T-helper 2 cell treated with Interferon-gamma antibody and Interleukin-4, amounts not matched to agents 5 μg/mL and 100 μg/mL, for 36 hours (primary cell): ENCODE results near the gene MROH7.

Source experiments
- DNase-seq: peaks from one replicate; pipeline ENCODE4 v3.0.0; 2021; ENCODE audit warnings: low spot score
- H3K27ac Mint-ChIP-seq: one replicate; pipeline ENCODE4 v1.8.0; 2021; ENCODE audit warnings: mild to moderate bottlenecking, mixed read lengths
- H3K27me3 Mint-ChIP-seq: one replicate; pipeline ENCODE4 v1.8.0; 2021; ENCODE audit warnings: low read depth, mixed read lengths
- H3K36me3 Mint-ChIP-seq: one replicate; pipeline ENCODE4 v1.8.0; 2021; ENCODE audit warnings: low read depth, mixed read lengths
- H3K4me1 Mint-ChIP-seq: one replicate; pipeline ENCODE4 v1.8.0; 2021; ENCODE audit warnings: low read depth, mixed read lengths
- H3K4me3 Mint-ChIP-seq: one replicate; pipeline ENCODE4 v1.8.0; 2022; ENCODE audit warnings: mild to moderate bottlenecking, moderate library complexity, mixed read lengths
- H3K9me3 Mint-ChIP-seq: one replicate; pipeline ENCODE4 v1.8.0; 2021; ENCODE audit warnings: mixed read lengths

Gene MROH7

GRCh38 chr1:54736685-54737084 is 95.1 kb downstream of the MROH7 start:
- no peaks in the 10 kb centered on the region for H3K4me1 Mint-ChIP-seq
- no peaks in the 10 kb centered on the region for H3K9me3 Mint-ChIP-seq
- H3K27ac Mint-ChIP-seq: no peak overlapping the region
- H3K27me3 Mint-ChIP-seq: no peaks in the 10 kb centered on the region
- DNase-seq: no peak
- peaks cover 41% of the 10 kb centered on the region for H3K36me3 Mint-ChIP-seq
- no peak overlapping the region for H3K4me3 Mint-ChIP-seq

GRCh38 chr1:54738244-54738643 is 96.7 kb downstream of the MROH7 start:
- H3K27me3 Mint-ChIP-seq: no peaks in the 10 kb centered on the region
- no peak overlapping the region for H3K4me3 Mint-ChIP-seq
- no peak overlapping the region for H3K27ac Mint-ChIP-seq
- H3K36me3 Mint-ChIP-seq: peaks cover 42% of the 10 kb centered on the region
- H3K9me3 Mint-ChIP-seq: no peaks in the 10 kb centered on the region
- no peak for DNase-seq
- H3K4me1 Mint-ChIP-seq: no peaks in the 10 kb centered on the region

- H3K36me3 Mint-ChIP-seq: peaks cover 28% of the 10 kb centered on the region
- no peaks in the 10 kb centered on the region for H3K4me1 Mint-ChIP-seq
- no peaks in the 10 kb centered on the region for H3K27me3 Mint-ChIP-seq
- no peak for DNase-seq
- no peak overlapping the region for H3K27ac Mint-ChIP-seq
- H3K9me3 Mint-ChIP-seq: no peaks in the 10 kb centered on the region
- H3K4me3 Mint-ChIP-seq: no peak overlapping the region
These were observed 99.9 kb downstream of the MROH7 start for GRCh38 chr1:54741531-54741930.

GRCh38 chr1:54742282-54742681 is 100.7 kb downstream of the MROH7 start:
- H3K9me3 Mint-ChIP-seq: no peaks in the 10 kb centered on the region
- no peak overlapping the region for H3K27ac Mint-ChIP-seq
- H3K36me3 Mint-ChIP-seq: peaks cover 22% of the 10 kb centered on the region
- DNase-seq: no peak
- H3K4me1 Mint-ChIP-seq: no peaks in the 10 kb centered on the region
- H3K4me3 Mint-ChIP-seq: no peak overlapping the region
- no peaks in the 10 kb centered on the region for H3K27me3 Mint-ChIP-seq

GRCh38 chr1:54743416-54744226 is 102.0 kb downstream of the MROH7 start:
- Mint-ChIP-seq H3K9me3 (no peaks in the 10 kb centered on the region), H3K36me3 (peaks cover 14% of the 10 kb centered on the region), H3K4me3 (no peak overlapping the region), H3K27me3 (no peaks in the 10 kb centered on the region), H3K27ac (no peak overlapping the region), H3K4me1 (no peaks in the 10 kb centered on the region)
- no peak for DNase-seq

- H3K9me3 Mint-ChIP-seq: no peaks in the 10 kb centered on the region
- H3K27ac Mint-ChIP-seq: no peak overlapping the region
- H3K4me1 Mint-ChIP-seq: no peaks in the 10 kb centered on the region
- DNase-seq: no peak
- no peaks in the 10 kb centered on the region for H3K27me3 Mint-ChIP-seq
- no peak overlapping the region for H3K4me3 Mint-ChIP-seq
- peaks cover 11% of the 10 kb centered on the region for H3K36me3 Mint-ChIP-seq
These were observed 103.1 kb downstream of the MROH7 start for GRCh38 chr1:54744696-54745095.

GRCh38 chr1:54745274-54745673 is 103.7 kb downstream of the MROH7 start:
- H3K36me3 Mint-ChIP-seq: peaks cover 8% of the 10 kb centered on the region
- no peak overlapping the region for H3K27ac Mint-ChIP-seq

GRCh38 chr1:54745864-54746263 is 104.3 kb downstream of the MROH7 start:
- no peak overlapping the region for H3K4me3 Mint-ChIP-seq
- no peak overlapping the region for H3K27ac Mint-ChIP-seq
- no peaks in the 10 kb centered on the region for H3K27me3 Mint-ChIP-seq
- H3K36me3 Mint-ChIP-seq: peaks cover 8% of the 10 kb centered on the region
- no peaks in the 10 kb centered on the region for H3K4me1 Mint-ChIP-seq
- DNase-seq: no peak
- H3K9me3 Mint-ChIP-seq: no peaks in the 10 kb centered on the region

More at GRCh38 chr1:54745274-54745673, 103.7 kb downstream of the MROH7 start:
- Mint-ChIP-seq H3K4me1 (no peaks in the 10 kb centered on the region), H3K9me3 (no peaks in the 10 kb centered on the region), H3K27me3 (no peaks in the 10 kb centered on the region), H3K4me3 (no peak overlapping the region)
- DNase-seq: no peak

- no peak overlapping the region for H3K4me3 Mint-ChIP-seq
- H3K4me1 Mint-ChIP-seq: no peaks in the 10 kb centered on the region
- H3K27me3 Mint-ChIP-seq: no peaks in the 10 kb centered on the region
- no peaks in the 10 kb centered on the region for H3K9me3 Mint-ChIP-seq
- DNase-seq: no peak
- H3K27ac Mint-ChIP-seq: no peak overlapping the region
- no peaks in the 10 kb centered on the region for H3K36me3 Mint-ChIP-seq
These were observed 106.7 kb downstream of the MROH7 start for GRCh38 chr1:54748094-54748835.

GRCh38 chr1:54750596-54750995 is 109.0 kb downstream of the MROH7 start:
- DNase-seq: no peak
- Mint-ChIP-seq H3K4me3 (no peak overlapping the region), H3K4me1 (no peaks in the 10 kb centered on the region), H3K36me3 (no peaks in the 10 kb centered on the region), H3K27ac (no peak overlapping the region), H3K27me3 (no peaks in the 10 kb centered on the region), H3K9me3 (no peaks in the 10 kb centered on the region)

- DNase-seq: no peak
- Mint-ChIP-seq H3K27ac (no peak overlapping the region), H3K36me3 (peaks cover 2% of the 10 kb centered on the region)
These were observed 109.8 kb downstream of the MROH7 start for GRCh38 chr1:54751426-54751825.

GRCh38 chr1:54754045-54754444 is 112.5 kb downstream of the MROH7 start:
- Mint-ChIP-seq H3K27me3 (no peaks in the 10 kb centered on the region), H3K36me3 (peaks cover 4% of the 10 kb centered on the region), H3K27ac (no peak overlapping the region), H3K4me1 (no peaks in the 10 kb centered on the region), H3K9me3 (no peaks in the 10 kb centered on the region), H3K4me3 (no peak overlapping the region)
- DNase-seq: no peak

More at GRCh38 chr1:54751426-54751825, 109.8 kb downstream of the MROH7 start:
- no peaks in the 10 kb centered on the region for H3K4me1 Mint-ChIP-seq
- H3K9me3 Mint-ChIP-seq: no peaks in the 10 kb centered on the region
- no peaks in the 10 kb centered on the region for H3K27me3 Mint-ChIP-seq
- H3K4me3 Mint-ChIP-seq: no peak overlapping the region

GRCh38 chr1:54754486-54755285 is 113.1 kb downstream of the MROH7 start:
- no peak for DNase-seq
- Mint-ChIP-seq H3K4me3 (no peak overlapping the region), H3K4me1 (no peaks in the 10 kb centered on the region)

GRCh38 chr1:54757833-54758232 is 116.2 kb downstream of the MROH7 start:
- Mint-ChIP-seq H3K4me3 (no peak overlapping the region), H3K27me3 (no peaks in the 10 kb centered on the region), H3K36me3 (peaks cover 4% of the 10 kb centered on the region), H3K9me3 (no peaks in the 10 kb centered on the region), H3K27ac (no peak overlapping the region), H3K4me1 (peaks cover under 1% of the 10 kb centered on the region)
- no peak for DNase-seq

More at GRCh38 chr1:54754486-54755285, 113.1 kb downstream of the MROH7 start:
- peaks cover 4% of the 10 kb centered on the region for H3K36me3 Mint-ChIP-seq
- H3K9me3 Mint-ChIP-seq: no peaks in the 10 kb centered on the region
- no peaks in the 10 kb centered on the region for H3K27me3 Mint-ChIP-seq
- H3K27ac Mint-ChIP-seq: no peak overlapping the region
